SU-DHL-6 (cell line): ENCODE data around the gene PITPNM2.

ENCODE experiments used
- H2AFZ ChIP-seq: fragments of 200-600 bp; sonication (generic); 2 replicates; pipeline ENCODE4 v1.6.1; 2014; ENCODE audit warnings: low read depth, mild to moderate bottlenecking, moderate library complexity, mixed read lengths, antibody characterized with exemption, low read length; ENCODE audit not compliant: severe bottlenecking
- H3F3A ChIP-seq: fragments of 200-600 bp; shearing (Covaris generic); 2 replicates; pipeline ENCODE4 v1.6.0; 2016; ENCODE audit warnings: antibody characterized with exemption, mild to moderate bottlenecking; ENCODE audit not compliant: insufficient read depth
- H3K27ac ChIP-seq: fragments of 200-600 bp; sonication (generic); 2 replicates; pipeline ENCODE4 v1.5.1; 2016; ENCODE audit warnings: low read depth, mild to moderate bottlenecking, low read length, moderate library complexity, mixed read lengths
- H3K27me3 ChIP-seq: fragments of 200-600 bp; sonication (generic), shearing (Covaris generic); 2 replicates; pipeline ENCODE4 v1.6.0; 2014; ENCODE audit warnings: mild to moderate bottlenecking, low read length
- H3K36me3 ChIP-seq: fragments of 200-600 bp; sonication (generic); 2 replicates; pipeline ENCODE4 v1.6.1; 2014; ENCODE audit warnings: mild to moderate bottlenecking, low read length, mixed read lengths
- H3K4me2 ChIP-seq: fragments of 300-600, 200-600 bp; shearing (Covaris generic), sonication (generic); 2 replicates; pipeline ENCODE4 v1.6.0; 2014; ENCODE audit warnings: low read length, low read depth, mild to moderate bottlenecking; ENCODE audit not compliant: poor library complexity, severe bottlenecking
- H3K4me3 ChIP-seq: fragments of 200-600 bp; sonication (generic); 2 replicates; pipeline ENCODE4 v1.5.1; 2014; ENCODE audit warnings: antibody characterized with exemption, low read length, mild to moderate bottlenecking, mixed read lengths; ENCODE audit not compliant: insufficient read depth, poor library complexity, severe bottlenecking
- H3K79me2 ChIP-seq: fragments of 200-600 bp; sonication (generic); 2 replicates; pipeline ENCODE4 v1.6.1; 2014; ENCODE audit warnings: mild to moderate bottlenecking, low read length, moderate library complexity; ENCODE audit not compliant: insufficient read depth
- H3K9ac ChIP-seq: fragments of 200-600 bp; sonication (generic); 2 replicates; pipeline ENCODE4 v1.7.0; 2014; ENCODE audit warnings: mild to moderate bottlenecking, low read length
- H3K9me2 ChIP-seq: fragments of 200-600 bp; sonication (generic); replicated peaks from 2 replicates; pipeline ENCODE4 v1.6.1; 2014; ENCODE audit warnings: low read length; ENCODE audit not compliant: insufficient read depth
- H3K9me3 ChIP-seq: fragments of 200-600 bp; sonication (generic); 2 replicates; pipeline ENCODE4 v1.6.1; 2014; ENCODE audit warnings: low read length, mixed read lengths; ENCODE audit not compliant: insufficient read depth
- H4K20me1 ChIP-seq: fragments of 200-600 bp; sonication (generic); 2 replicates; pipeline ENCODE4 v1.6.1; 2014; ENCODE audit warnings: low read depth, mild to moderate bottlenecking, antibody characterized with exemption, low read length, moderate library complexity, mixed read lengths
- EZH2phosphoT487 ChIP-seq: fragments of 200-600 bp; sonication (generic), shearing (Covaris generic); conservative IDR thresholded peaks from 2 replicates; pipeline ENCODE4 v1.6.1; 2018; ENCODE audit warnings: mild to moderate bottlenecking, antibody characterized with exemption, low read length, moderate library complexity, mixed read lengths
- TF ChIP-seq, protein P1 (sequence below): fragments of 200-600 bp; sonication (generic); IDR thresholded peaks from one replicate; pipeline ENCODE4 v1.5.1; 2017; ENCODE audit warnings: antibody characterized with exemption, mild to moderate bottlenecking, low read length, moderate library complexity; ENCODE audit not compliant: insufficient read depth, poor library complexity, severe bottlenecking

The PITPNM2 gene

DNA sequence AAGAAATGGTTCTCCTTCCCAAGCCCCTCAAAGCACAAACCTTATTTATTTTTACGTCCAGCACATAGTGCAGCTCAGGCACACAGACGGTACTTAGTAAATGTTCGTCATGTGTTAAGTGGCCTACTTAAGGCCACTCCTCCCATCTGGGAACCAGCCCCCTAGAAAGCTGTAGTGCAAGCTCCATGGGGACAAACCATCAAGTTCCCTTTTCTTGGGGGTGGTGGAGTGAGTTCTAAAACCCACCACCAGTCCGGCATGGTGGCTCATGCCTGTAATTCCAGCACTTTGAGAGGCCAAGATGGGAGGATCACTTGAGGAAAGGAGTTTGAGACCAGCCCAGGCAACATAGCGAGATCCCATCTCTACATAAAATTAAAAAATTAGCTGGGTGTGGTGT is 49.4 kb downstream of the PITPNM2 start:
- Histone ChIP-seq H3K27ac (no peak overlapping the region), H3K4me2 (no peak overlapping the region), H4K20me1 (no peaks in the 10 kb centered on the region), H3K36me3 (no peaks in the 10 kb centered on the region), H3K9me2 (no peaks in the 10 kb centered on the region), H3F3A (no peaks in the 10 kb centered on the region), H3K9me3 (no peaks in the 10 kb centered on the region), H3K4me3 (no peak overlapping the region), H3K79me2 (no peaks in the 10 kb centered on the region), H3K27me3 (no peaks in the 10 kb centered on the region), H3K9ac (no peak overlapping the region), H2AFZ (no peak overlapping the region)
- TF ChIP-seq, protein P1, sequence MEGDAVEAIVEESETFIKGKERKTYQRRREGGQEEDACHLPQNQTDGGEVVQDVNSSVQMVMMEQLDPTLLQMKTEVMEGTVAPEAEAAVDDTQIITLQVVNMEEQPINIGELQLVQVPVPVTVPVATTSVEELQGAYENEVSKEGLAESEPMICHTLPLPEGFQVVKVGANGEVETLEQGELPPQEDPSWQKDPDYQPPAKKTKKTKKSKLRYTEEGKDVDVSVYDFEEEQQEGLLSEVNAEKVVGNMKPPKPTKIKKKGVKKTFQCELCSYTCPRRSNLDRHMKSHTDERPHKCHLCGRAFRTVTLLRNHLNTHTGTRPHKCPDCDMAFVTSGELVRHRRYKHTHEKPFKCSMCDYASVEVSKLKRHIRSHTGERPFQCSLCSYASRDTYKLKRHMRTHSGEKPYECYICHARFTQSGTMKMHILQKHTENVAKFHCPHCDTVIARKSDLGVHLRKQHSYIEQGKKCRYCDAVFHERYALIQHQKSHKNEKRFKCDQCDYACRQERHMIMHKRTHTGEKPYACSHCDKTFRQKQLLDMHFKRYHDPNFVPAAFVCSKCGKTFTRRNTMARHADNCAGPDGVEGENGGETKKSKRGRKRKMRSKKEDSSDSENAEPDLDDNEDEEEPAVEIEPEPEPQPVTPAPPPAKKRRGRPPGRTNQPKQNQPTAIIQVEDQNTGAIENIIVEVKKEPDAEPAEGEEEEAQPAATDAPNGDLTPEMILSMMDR, result no peak
- no peak for TF ChIP-seq EZH2phosphoT487
